ENCODE data around the gene MCM9.

The MCM9 gene

DNA sequence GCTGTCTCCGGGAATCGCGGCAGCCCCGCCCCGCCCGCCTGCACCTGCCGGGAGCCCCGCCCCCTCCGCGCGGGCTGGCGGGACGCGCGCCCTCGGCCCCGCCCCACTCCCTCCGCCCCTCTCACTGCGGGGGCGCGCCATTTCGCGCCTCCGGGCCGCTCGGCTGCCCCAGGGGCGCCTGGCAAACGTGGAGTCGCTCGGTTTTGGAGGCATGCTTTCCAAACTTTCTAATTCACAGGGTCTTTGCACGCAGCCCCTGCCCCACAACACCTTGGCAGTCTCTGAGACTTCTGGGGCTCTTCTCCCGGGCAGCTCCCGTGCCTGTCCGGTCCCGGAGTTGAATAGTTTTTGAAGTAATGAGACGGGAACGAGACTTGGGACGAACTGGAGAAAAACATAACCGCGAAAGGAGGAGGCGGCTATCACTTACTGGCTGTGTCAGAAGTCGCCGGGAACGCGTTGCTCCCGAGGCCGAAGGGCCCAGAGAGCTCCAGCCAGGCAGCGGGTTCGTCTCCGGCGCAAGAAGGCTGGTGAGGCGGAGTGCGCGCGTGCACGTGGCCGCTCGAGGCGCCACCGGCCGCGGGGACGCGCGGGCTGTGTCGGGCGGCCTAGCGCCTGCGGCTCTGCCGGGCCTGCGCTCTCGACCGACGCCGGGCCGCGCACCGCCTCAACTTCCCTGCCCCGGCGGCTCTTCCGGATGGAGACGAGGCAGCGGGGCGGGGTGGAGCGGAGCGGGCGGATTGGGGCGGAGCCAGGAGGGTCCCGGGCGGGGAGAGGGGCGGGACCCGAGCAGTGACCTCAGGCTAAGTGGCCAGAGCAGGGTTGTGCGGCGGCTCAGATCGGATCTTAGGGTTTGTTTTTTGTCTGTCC, at the start of gene MCM9:
Gene MCM9, minus strand, starts transcription at position 699 of the 870 bp plus-strand sequence. CDS start 3,436 bp downstream, outside the sequence.
- ChIA-PET CTCF (interaction anchor here (0.5 kb wide), 1 partner anchor 337 kb away, joined by 3 read pairs; no protein-coding TSS in a partner anchor), POLR2A (ENCODE audit: low non-redundant PET) (no interaction called here)
- TF ChIP-seq, protein P1, sequence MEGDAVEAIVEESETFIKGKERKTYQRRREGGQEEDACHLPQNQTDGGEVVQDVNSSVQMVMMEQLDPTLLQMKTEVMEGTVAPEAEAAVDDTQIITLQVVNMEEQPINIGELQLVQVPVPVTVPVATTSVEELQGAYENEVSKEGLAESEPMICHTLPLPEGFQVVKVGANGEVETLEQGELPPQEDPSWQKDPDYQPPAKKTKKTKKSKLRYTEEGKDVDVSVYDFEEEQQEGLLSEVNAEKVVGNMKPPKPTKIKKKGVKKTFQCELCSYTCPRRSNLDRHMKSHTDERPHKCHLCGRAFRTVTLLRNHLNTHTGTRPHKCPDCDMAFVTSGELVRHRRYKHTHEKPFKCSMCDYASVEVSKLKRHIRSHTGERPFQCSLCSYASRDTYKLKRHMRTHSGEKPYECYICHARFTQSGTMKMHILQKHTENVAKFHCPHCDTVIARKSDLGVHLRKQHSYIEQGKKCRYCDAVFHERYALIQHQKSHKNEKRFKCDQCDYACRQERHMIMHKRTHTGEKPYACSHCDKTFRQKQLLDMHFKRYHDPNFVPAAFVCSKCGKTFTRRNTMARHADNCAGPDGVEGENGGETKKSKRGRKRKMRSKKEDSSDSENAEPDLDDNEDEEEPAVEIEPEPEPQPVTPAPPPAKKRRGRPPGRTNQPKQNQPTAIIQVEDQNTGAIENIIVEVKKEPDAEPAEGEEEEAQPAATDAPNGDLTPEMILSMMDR (conservative IDR thresholded peaks at IDR 0.05; ENCODE audit: low read depth) = no peak
- peak within 1 kb of the TSS; percentile 96 for H3K27ac ChIP-seq
- peak; percentile 92 for DNase-seq (ENCODE audit: low spot score)

DNA sequence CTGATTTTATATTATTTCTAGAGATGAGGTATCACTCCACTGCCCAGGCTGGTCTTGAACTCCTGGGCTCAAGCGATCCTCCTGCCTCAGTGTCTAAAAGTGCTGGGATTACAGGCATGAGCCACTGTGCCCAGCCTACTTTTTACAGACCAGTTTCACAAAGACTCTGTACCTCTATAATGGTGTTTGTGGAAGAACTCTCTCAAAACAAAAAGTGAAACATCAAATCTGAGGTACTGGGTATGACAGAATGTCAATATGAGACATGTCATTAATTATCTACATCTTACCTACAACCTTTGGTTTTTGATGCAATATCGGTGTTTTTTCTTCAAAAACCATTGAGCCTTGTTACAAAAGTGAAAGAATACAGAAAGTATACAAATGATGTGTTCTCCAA, 49.4 kb upstream of the MCM9 start:
- no peak for DNase-seq (ENCODE audit: low spot score)
- POLR2A ChIA-PET (ENCODE audit: low non-redundant PET) = no interaction called here
- CTCF ChIA-PET = no interaction called here
- TF ChIP-seq, protein P1 (conservative IDR thresholded peaks at IDR 0.05; ENCODE audit: low read depth) = no peak
- H3K27ac ChIP-seq = no peak overlapping the region

DNA sequence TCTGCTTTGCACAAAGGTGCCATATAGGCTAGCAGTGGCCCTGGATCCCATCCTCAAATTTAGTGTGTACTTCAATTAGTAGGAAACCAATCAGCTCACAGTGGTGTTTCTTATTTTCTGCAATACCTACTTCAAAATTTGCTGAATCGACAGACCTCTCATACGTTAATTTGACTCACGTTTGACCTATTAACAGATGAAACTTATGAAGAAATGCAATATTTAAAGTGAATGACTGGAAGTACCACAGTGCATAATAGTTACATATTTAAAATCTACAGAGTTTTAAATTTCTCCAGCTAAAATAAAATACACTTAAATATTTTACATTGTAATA, 47.6 kb upstream of the MCM9 start:
- H3K27ac ChIP-seq = no peak overlapping the region
- TF ChIP-seq, protein P1 (conservative IDR thresholded peaks at IDR 0.05; ENCODE audit: low read depth) = no peak
- DNase-seq (ENCODE audit: low spot score) = no peak
- CTCF ChIA-PET = no interaction called here
- POLR2A ChIA-PET (ENCODE audit: low non-redundant PET) = no interaction called here

DNA sequence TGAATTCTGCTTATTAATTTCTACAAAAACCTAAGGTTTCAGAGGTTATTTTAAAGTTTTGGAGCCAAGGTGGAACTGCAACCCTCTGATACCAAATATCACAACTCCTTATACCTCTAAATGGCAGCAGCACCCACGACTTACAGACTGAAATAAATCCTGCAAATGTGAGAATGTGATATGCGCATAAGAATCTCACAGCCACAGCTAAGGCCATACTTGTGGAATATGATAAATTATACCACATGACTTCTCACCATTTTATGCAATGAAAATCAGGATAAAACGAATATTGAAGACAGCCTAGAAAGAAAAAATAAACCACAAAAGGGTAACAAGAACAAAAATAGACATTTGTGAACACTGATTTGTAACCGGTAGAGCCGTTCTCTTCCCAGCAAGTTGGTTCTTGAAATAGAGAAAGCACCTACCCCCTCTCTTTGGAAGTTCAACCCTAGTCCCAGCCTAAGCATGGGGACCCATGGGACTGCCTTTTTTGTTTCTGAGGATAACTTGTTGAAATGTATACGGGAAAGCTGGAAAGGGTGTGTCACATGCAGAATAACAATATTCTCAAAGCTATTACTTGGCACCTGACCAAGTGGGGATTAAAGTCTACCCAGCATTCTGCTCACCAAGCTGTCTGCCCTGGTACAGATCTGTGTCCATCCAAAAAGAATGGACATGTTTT, 47.1 kb upstream of the MCM9 start:
- TF ChIP-seq, protein P1 (conservative IDR thresholded peaks at IDR 0.05; ENCODE audit: low read depth) = no peak
- no peak overlapping the region for H3K27ac ChIP-seq
- CTCF ChIA-PET = no interaction called here
- DNase-seq (ENCODE audit: low spot score) = no peak
- POLR2A ChIA-PET (ENCODE audit: low non-redundant PET) = no interaction called here

DNA sequence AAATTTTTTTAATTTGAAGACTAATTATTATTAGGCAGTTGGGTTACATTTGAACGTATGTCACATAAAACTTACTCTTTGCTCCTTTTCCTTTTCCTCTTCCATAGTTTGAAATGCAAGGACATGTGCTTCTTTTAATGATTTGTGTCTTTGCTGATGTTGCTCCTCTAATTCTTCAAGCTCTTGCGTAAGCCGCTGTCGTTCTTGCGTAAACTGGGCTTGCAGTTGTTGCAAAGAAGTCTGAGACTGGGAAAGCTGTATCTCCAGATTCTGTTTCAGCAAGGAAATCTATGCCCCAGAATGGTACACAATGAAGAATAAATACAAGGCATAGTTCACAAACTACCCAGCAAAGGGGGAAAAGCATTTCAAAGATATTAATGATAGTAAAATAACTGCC, 45.1 kb upstream of the MCM9 start:
- TF ChIP-seq, protein P1 (conservative IDR thresholded peaks at IDR 0.05; ENCODE audit: low read depth) = no peak
- DNase-seq (ENCODE audit: low spot score) = no peak
- ChIA-PET CTCF (interaction anchor here (0.6 to 0.7 kb wide), 2 partner anchors 31 to 446 kb away, joined by 3 to 5 read pairs; no protein-coding TSS in a partner anchor), POLR2A (ENCODE audit: low non-redundant PET) (no interaction called here)
- H3K27ac ChIP-seq = no peak overlapping the region

DNA sequence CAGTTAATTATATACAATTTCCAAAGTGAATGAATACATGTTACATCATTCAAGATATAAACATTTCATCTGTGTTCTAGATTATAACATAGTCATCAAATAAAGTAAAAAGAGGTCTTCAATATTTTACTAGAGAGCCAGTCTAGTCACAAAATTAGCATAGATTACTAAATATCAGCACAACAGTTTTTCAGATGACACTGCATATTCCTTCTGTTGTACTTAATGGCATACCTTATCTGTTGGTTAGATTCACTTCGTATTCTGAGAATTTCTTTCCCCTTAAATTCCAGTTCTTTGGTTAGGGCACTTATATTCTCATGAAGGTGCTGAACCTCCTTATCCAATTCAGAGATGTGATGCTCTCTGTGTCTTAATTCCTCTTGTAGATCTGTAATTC, 39.8 kb upstream of the MCM9 start:
- no peak for DNase-seq (ENCODE audit: low spot score)
- TF ChIP-seq, protein P1 (conservative IDR thresholded peaks at IDR 0.05; ENCODE audit: low read depth) = no peak
- CTCF ChIA-PET = interaction anchor here (1.0 kb wide), 1 partner anchor 136 kb away, joined by 7 read pairs; no protein-coding TSS in a partner anchor
- POLR2A ChIA-PET (ENCODE audit: low non-redundant PET) = no interaction called here
- no peak overlapping the region for H3K27ac ChIP-seq
